ENCODE data around the gene RGS1.

Gene RGS1

GRCh38 chr1:192575499-192576189, at the start of gene RGS1:
Gene RGS1, plus strand, starts transcription at chr1:192575773. Its CDS starts 20 bp downstream, at chr1:192575793.
- Histone ChIP-seq H3K4me3 (ENCODE audit: low read depth, low read length) (no peak within 1 kb of the TSS), H3K9me3 (ENCODE audit: control insufficient read depth, insufficient read depth, low read depth, low read length) (no peaks in the 10 kb centered on the region), H3K4me1 (ENCODE audit: control insufficient read depth, insufficient read depth, low read length) (no peaks in the 10 kb centered on the region), H3K27ac (ENCODE audit: extremely low read depth, low read depth, low read length) (no peak within 1 kb of the TSS), H3K36me3 (ENCODE audit: control insufficient read depth in 2 of 2, insufficient read depth in 1 of 2, low read length in 2 of 2) (no peaks in the 10 kb centered on the region)
- TF ChIP-seq ZNF423 (tag by site-specific recombination; IDR thresholded peaks at IDR 0.05), result no peak
- no peak for TF ChIP-seq ZFP69B (tag by site-specific recombination; IDR thresholded peaks at IDR 0.05)
- TF ChIP-seq KLF10 (tag by site-specific recombination; IDR thresholded peaks at IDR 0.05), result no peak
- TF ChIP-seq ZNF776 (tag by site-specific recombination; IDR thresholded peaks at IDR 0.05; ENCODE audit: borderline replicate concordance), result no peak
- TF ChIP-seq ZNF211 (tag by site-specific recombination; IDR thresholded peaks at IDR 0.05; ENCODE audit: low read depth), result no peak
- TF ChIP-seq TRIM28 (IDR thresholded peaks at IDR 0.05; ENCODE audit: borderline replicate concordance, low read length), result no peak
- TF ChIP-seq, protein P1, sequence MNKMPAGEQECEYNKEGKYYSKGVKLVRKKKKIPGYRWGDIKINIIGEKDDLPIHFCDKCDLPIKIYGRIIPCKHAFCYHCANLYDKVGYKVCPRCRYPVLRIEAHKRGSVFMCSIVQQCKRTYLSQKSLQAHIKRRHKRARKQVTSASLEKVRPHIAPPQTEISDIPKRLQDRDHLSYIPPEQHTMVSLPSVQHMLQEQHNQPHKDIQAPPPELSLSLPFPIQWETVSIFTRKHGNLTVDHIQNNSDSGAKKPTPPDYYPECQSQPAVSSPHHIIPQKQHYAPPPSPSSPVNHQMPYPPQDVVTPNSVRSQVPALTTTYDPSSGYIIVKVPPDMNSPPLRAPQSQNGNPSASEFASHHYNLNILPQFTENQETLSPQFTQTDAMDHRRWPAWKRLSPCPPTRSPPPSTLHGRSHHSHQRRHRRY (tag by site-specific recombination; IDR thresholded peaks at IDR 0.05), result no peak
- no peak for TF ChIP-seq ZNF692 (tag by site-specific recombination; IDR thresholded peaks at IDR 0.05)
- TF ChIP-seq ZNF529 (tag by site-specific recombination; IDR thresholded peaks at IDR 0.05; ENCODE audit: insufficient replicate concordance), result no peak
- no peak for TF ChIP-seq ZNF837 (tag by site-specific recombination; IDR thresholded peaks at IDR 0.05)
- no peak for TF ChIP-seq ZNF624 (tag by site-specific recombination; IDR thresholded peaks at IDR 0.05)
- TF ChIP-seq, protein P2, sequence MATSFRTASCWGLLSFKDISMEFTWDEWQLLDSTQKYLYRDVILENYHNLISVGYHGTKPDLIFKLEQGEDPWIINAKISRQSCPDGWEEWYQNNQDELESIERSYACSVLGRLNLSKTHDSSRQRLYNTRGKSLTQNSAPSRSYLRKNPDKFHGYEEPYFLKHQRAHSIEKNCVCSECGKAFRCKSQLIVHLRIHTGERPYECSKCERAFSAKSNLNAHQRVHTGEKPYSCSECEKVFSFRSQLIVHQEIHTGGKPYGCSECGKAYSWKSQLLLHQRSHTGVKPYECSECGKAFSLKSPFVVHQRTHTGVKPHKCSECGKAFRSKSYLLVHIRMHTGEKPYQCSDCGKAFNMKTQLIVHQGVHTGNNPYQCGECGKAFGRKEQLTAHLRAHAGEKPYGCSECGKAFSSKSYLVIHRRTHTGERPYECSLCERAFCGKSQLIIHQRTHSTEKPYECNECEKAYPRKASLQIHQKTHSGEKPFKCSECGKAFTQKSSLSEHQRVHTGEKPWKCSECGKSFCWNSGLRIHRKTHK (tag by site-specific recombination; IDR thresholded peaks at IDR 0.05), result no peak
- TF ChIP-seq, protein P3, sequence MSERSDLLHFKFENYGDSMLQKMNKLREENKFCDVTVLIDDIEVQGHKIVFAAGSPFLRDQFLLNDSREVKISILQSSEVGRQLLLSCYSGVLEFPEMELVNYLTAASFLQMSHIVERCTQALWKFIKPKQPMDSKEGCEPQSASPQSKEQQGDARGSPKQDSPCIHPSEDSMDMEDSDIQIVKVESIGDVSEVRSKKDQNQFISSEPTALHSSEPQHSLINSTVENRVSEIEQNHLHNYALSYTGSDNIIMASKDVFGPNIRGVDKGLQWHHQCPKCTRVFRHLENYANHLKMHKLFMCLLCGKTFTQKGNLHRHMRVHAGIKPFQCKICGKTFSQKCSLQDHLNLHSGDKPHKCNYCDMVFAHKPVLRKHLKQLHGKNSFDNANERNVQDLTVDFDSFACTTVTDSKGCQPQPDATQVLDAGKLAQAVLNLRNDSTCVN (tag by site-specific recombination; optimal IDR thresholded peaks at IDR 0.05), result no peak
- no peak for TF ChIP-seq ZFP41 (tag by site-specific recombination; IDR thresholded peaks at IDR 0.05; ENCODE audit: borderline replicate concordance)
- TF ChIP-seq ZNF629 (tag by site-specific recombination; IDR thresholded peaks at IDR 0.05), result no peak
- TF ChIP-seq ZNF23 (tag by site-specific recombination; IDR thresholded peaks at IDR 0.05; ENCODE audit: borderline replicate concordance), result no peak
- no peak for TF ChIP-seq ZNF677 (tag by site-specific recombination; IDR thresholded peaks at IDR 0.05)
- POLR2A ChIA-PET, result no interaction called here
- CTCF ChIA-PET, result no interaction called here

DNA sequence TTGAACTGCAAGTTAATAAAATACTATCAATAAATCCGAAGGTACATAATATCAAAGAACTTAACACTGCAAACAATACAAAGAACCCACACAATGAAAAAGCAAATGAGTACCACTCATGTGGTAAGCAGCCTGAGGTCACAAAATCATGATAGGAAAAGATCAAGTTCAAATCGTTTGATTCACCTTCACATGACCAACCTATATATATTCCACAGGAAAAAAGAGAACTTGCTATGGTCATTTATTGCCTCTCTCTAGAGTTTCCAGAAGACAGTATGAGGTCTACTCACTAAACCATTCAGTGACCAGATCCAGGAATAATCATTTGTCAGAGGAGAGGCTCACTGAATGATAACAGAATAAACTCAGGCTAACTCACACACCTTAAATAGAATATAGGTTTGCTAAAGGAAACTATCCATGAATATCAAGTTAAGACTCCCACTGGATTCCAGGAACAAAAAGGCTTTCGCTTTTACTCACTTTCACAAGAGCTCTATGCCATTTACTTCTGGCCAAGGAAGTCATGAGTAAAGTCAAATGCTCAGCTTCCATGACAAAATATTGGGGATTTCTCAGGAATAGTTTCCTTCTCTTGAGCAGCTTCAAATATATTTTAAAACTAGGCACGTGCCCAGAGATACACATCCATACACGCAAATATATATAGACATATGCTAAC, 48.3 kb upstream of the RGS1 start:
- CTCF ChIA-PET, result interaction anchor here (0.5 to 0.6 kb wide), 2 partner anchors 58 to 915 kb away, joined by 3 to 5 read pairs; no protein-coding TSS in a partner anchor
- Histone ChIP-seq H3K4me3 (ENCODE audit: low read depth, low read length) (no peak overlapping the region), H3K36me3 (ENCODE audit: control insufficient read depth in 2 of 2, insufficient read depth in 1 of 2, low read length in 2 of 2) (no peaks in the 10 kb centered on the region), H3K27ac (ENCODE audit: extremely low read depth, low read depth, low read length) (no peak overlapping the region), H3K9me3 (ENCODE audit: control insufficient read depth, insufficient read depth, low read depth, low read length) (no peaks in the 10 kb centered on the region), H3K4me1 (ENCODE audit: control insufficient read depth, insufficient read depth, low read length) (no peaks in the 10 kb centered on the region)
- POLR2A ChIA-PET, result no interaction called here
- TF ChIP-seq ZNF274 (IDR thresholded peaks at IDR 0.05; ENCODE audit: low read length) (no peak), ZNF274 (tag by site-specific recombination; IDR thresholded peaks at IDR 0.05; ENCODE audit: borderline replicate concordance) (no peak), ZNF707 (tag by site-specific recombination; IDR thresholded peaks at IDR 0.05) (no peak), ZNF311 (tag by site-specific recombination; IDR thresholded peaks at IDR 0.05; ENCODE audit: borderline replicate concordance) (no peak), ZNF549 (tag by site-specific recombination; IDR thresholded peaks at IDR 0.05) (no peak), WT1 (tag by site-specific recombination; IDR thresholded peaks at IDR 0.05) (no peak), ZBTB48 (tag by site-specific recombination; IDR thresholded peaks at IDR 0.05) (no peak), BCL11B (tag by site-specific recombination; IDR thresholded peaks at IDR 0.05; ENCODE audit: low read depth) (no peak), ZNF157 (tag by site-specific recombination; IDR thresholded peaks at IDR 0.05) (no peak), ZNF280D (tag by site-specific recombination; IDR thresholded peaks at IDR 0.05) (no peak), ZNF423 (tag by site-specific recombination; IDR thresholded peaks at IDR 0.05) (no peak)

Measured in HEK293 (cell line).